Endothelial cell of umbilical vein (primary cell): ENCODE measurements around the gene FYN. TPM values are rescaled to one million over a fixed set of nuclear protein-coding genes. Genes with fewer than 3 reads are reported as not detected.

Experiments used
- BruUV-seq: library from RNA; stranded (reverse); fragments of 400-500 nt; replicated peaks from 2 replicates; lab custom pipeline; 2021; lab: Mats Ljungman, UMichigan
- CTCF ChIA-PET: fragments of 300-600, 350-600 bp; sonication (Branson Sonifier 250); formaldehyde crosslinking; loops from one replicate; lab custom pipeline; 2021; ENCODE audit warnings: antibody characterized with exemption, inconsistent platforms; lab: Charles Lee
- POLR2A ChIA-PET: fragments of 300-600, 350-600 bp; sonication (Branson Sonifier 250); formaldehyde crosslinking; loops from one replicate; lab custom pipeline; 2021; ENCODE audit warnings: antibody characterized with exemption, inconsistent platforms; lab: Charles Lee
- DNase-seq: peaks from one replicate; pipeline ENCODE4 v3.0.0-alpha.2; 2011; ENCODE audit warnings: low read depth, low spot score
- FAIRE-seq: peaks from 2 replicates; lab custom pipeline; 2011; peaks lifted over from hg19 to GRCh38; lab: Jason Lieb, UNC
- H2AFZ ChIP-seq: 2 replicates; pipeline ENCODE4 v1.6.0; 2012; ENCODE audit warnings: low read depth, low read length, control low read depth, inconsistent platforms
- H3K27ac ChIP-seq: 2 replicates; pipeline ENCODE4 v1.5.1; 2011; ENCODE audit warnings: low read depth, mild to moderate bottlenecking, control low read depth, low read length, moderate library complexity; ENCODE audit not compliant: insufficient read depth
- H3K27me3 ChIP-seq, 2 experiments: 2 replicates each; pipeline versions ENCODE4 v1.6.0 to v1.6.1; 2011; ENCODE audit warnings: low read length in 2 of 2, mixed read lengths in 1 of 2; ENCODE audit not compliant: control insufficient read depth in 2 of 2, insufficient read depth in 2 of 2
- H3K36me3 ChIP-seq, 2 experiments: 2 replicates in 1 of 2; 3 replicates in 1 of 2; pipeline ENCODE4 v1.5.1; 2011; ENCODE audit warnings: low read length in 2 of 2, mild to moderate bottlenecking in 1 of 2, moderate library complexity in 1 of 2; ENCODE audit not compliant: control insufficient read depth in 2 of 2, insufficient read depth in 2 of 2; ENCODE audit errors: extremely low read depth in 1 of 2
- H3K4me1 ChIP-seq: 3 replicates; pipeline ENCODE4 v1.5.1; 2011; ENCODE audit warnings: mild to moderate bottlenecking, low read length; ENCODE audit not compliant: control insufficient read depth, insufficient read depth; ENCODE audit errors: extremely low read depth
- H3K4me2 ChIP-seq: 2 replicates; pipeline ENCODE4 v1.6.1; 2011; ENCODE audit warnings: low read length, control low read depth, mixed read lengths; ENCODE audit not compliant: insufficient read depth
- H3K4me3 ChIP-seq, 3 experiments: fragments of 200-600 bp in 1 of 3; sonication (generic), shearing (Covaris generic) in 1 of 3; replicated peaks in 1 of 3; 2 replicates each; pipeline ENCODE4 v1.5.1; 2011 to 2016; ENCODE audit warnings: control low read depth in 3 of 3, low read length in 3 of 3, mild to moderate bottlenecking in 2 of 3, inconsistent platforms in 1 of 3, low read depth in 1 of 3, moderate library complexity in 1 of 3; ENCODE audit not compliant: insufficient read depth in 1 of 3
- H3K79me2 ChIP-seq: 2 replicates; pipeline ENCODE4 v1.6.0; 2012; ENCODE audit warnings: low read length, inconsistent platforms; ENCODE audit not compliant: control insufficient read depth, insufficient read depth
- H3K9ac ChIP-seq: replicated peaks from 2 replicates; pipeline ENCODE3; 2011; ENCODE audit warnings: low read length, control low read depth; ENCODE audit not compliant: insufficient read depth; ENCODE audit errors: extremely low read depth
- H3K9me1 ChIP-seq: replicated peaks from 3 replicates; pipeline ENCODE4 v1.6.0; 2011; ENCODE audit warnings: mild to moderate bottlenecking, low read length; ENCODE audit not compliant: control insufficient read depth, insufficient read depth; ENCODE audit errors: extremely low read depth
- H3K9me3 ChIP-seq: replicated peaks from 2 replicates; pipeline ENCODE4 v1.5.1; 2012; ENCODE audit warnings: low read length, inconsistent platforms; ENCODE audit not compliant: control insufficient read depth, insufficient read depth
- H4K20me1 ChIP-seq: replicated peaks from 2 replicates; pipeline ENCODE3; 2011; ENCODE audit warnings: mild to moderate bottlenecking, low read length; ENCODE audit not compliant: control insufficient read depth, insufficient read depth; ENCODE audit errors: extremely low read depth
- EZH2 ChIP-seq: IDR thresholded peaks from 2 replicates; pipeline ENCODE4 v1.6.1; 2012; ENCODE audit warnings: borderline replicate concordance, low read depth, mild to moderate bottlenecking, moderate library complexity, low read length, inconsistent platforms; ENCODE audit not compliant: severe bottlenecking
- FOS ChIP-seq: IDR thresholded peaks from 2 replicates; pipeline ENCODE4 v1.6.1; 2011; ENCODE audit warnings: mild to moderate bottlenecking, low read length, moderate library complexity, borderline replicate concordance; ENCODE audit not compliant: insufficient read depth
- GATA2 ChIP-seq: IDR thresholded peaks from 2 replicates; pipeline ENCODE4 v1.7.0; 2011; ENCODE audit warnings: low read depth, mild to moderate bottlenecking, moderate library complexity, mixed read lengths, low read length; ENCODE audit not compliant: insufficient read length, insufficient read depth
- JUN ChIP-seq: IDR thresholded peaks from 2 replicates; pipeline ENCODE4 v1.6.1; 2011; ENCODE audit warnings: borderline replicate concordance, low read depth; ENCODE audit not compliant: insufficient read length, insufficient read depth
- MYC ChIP-seq: IDR thresholded peaks from one replicate; pipeline ENCODE4 v1.6.1; 2011; ENCODE audit warnings: mild to moderate bottlenecking, low read depth, low read length
- POLR2A ChIP-seq: IDR thresholded peaks from 2 replicates; pipeline ENCODE4 v1.6.1; 2012; ENCODE audit warnings: low read depth, mild to moderate bottlenecking, control low read depth, low read length
- POLR2AphosphoS5 ChIP-seq: IDR thresholded peaks from 2 replicates; pipeline ENCODE4 v1.6.1; 2012; ENCODE audit warnings: low read depth, mild to moderate bottlenecking, control low read depth, low read length, moderate library complexity; ENCODE audit not compliant: insufficient read depth
- dilution Hi-C: fragments of 300-500 bp; cut with MboI; formaldehyde crosslinking; loops from one replicate; pipeline ENCODE4 v1.15.0; 2019; ENCODE audit warnings: low sequenced_read_pairs; ENCODE audit not compliant: extremely low pct_ligation_motif_present
- intact Hi-C: fragments of 100-400 bp; cut with micrococcal nuclease; formaldehyde crosslinking; loops from one replicate; pipeline ENCODE4 v1.10.0; 2022
- polyA plus RNA-seq, 4 experiments: library from polyadenylated mRNA; depleted of rRNA in 3 of 4; stranded (reverse) in 3 of 4; unstranded in 1 of 4; fragments of >200 nt; gene quantifications; 2 replicates each; pipeline versions ENCODE4 v1.2.1 to v1.2.3, GENCODE V29; 2011 to 2012; ENCODE audit warnings: missing spikeins in 1 of 4
- total RNA-seq: library from RNA; stranded (reverse); gene quantifications from 2 replicates; pipeline ENCODE4 v1.2.3, GENCODE V29; 2021
- TF ChIP-seq, protein P1 (sequence below), 2 donors: IDR thresholded peaks; 1 replicate in 1 of 2; 2 replicates in 1 of 2; pipeline ENCODE4 v1.5.1; 2011; ENCODE audit warnings: low read length in 2 of 2, mild to moderate bottlenecking in 2 of 2, moderate library complexity in 2 of 2, control low read depth in 1 of 2, inconsistent platforms in 1 of 2, low read depth in 1 of 2; ENCODE audit not compliant: insufficient read depth in 1 of 2; ENCODE audit errors: extremely low read depth in 1 of 2
- TF ChIP-seq, protein P2 (sequence below): IDR thresholded peaks from 2 replicates; pipeline ENCODE4 v1.6.1; 2011; ENCODE audit not compliant: insufficient read depth, insufficient read length

Gene FYN
- total and polyA plus RNA-seq, 2 donors (not counting 3 experiments of a cell fraction or from before 2014, with no cell fraction given), result 69.0 to 143 TPM

GRCh38 chr6:111870742-111871064, 2.5 kb downstream of the FYN start:
- BruUV-seq, result no TSS peak
- peak; percentile 12 for FAIRE-seq
- Histone ChIP-seq H3K4me3 (peak overlapping the region in 1 of 3 experiments; percentile 66), H3K79me2 (peaks cover 67% of the 10 kb centered on the region), H3K4me2 (peak overlapping the region; percentile 44), H3K4me1 (peaks cover 30% of the 10 kb centered on the region), H3K9ac (peak overlapping the region; percentile 37), H3K36me3 (no peaks in the 10 kb centered on the region), H3K9me3 (no peaks in the 10 kb centered on the region), H3K27ac (no peak overlapping the region), H3K9me1 (no peaks in the 10 kb centered on the region), H2AFZ (no peak overlapping the region), H3K27me3 (no peaks in the 10 kb centered on the region), H4K20me1 (peaks cover 9% of the 10 kb centered on the region)
- dilution Hi-C loops, result no loop called here
- DNase-seq, result peak; percentile 45
- intact Hi-C loops, result loop anchor here (2.0 to 5.0 kb wide), 3 partner anchors 46 to 388 kb away; partner anchors contain the start of gene REV3L
- ChIA-PET POLR2A (no interaction called here), CTCF (no interaction called here)
- no peak for TF ChIP-seq POLR2AphosphoS5
- TF ChIP-seq POLR2A, result no peak
- no peak for TF ChIP-seq FOS
- TF ChIP-seq JUN, result no peak
- no peak for TF ChIP-seq GATA2
- TF ChIP-seq EZH2, result no peak
- TF ChIP-seq, protein P1, sequence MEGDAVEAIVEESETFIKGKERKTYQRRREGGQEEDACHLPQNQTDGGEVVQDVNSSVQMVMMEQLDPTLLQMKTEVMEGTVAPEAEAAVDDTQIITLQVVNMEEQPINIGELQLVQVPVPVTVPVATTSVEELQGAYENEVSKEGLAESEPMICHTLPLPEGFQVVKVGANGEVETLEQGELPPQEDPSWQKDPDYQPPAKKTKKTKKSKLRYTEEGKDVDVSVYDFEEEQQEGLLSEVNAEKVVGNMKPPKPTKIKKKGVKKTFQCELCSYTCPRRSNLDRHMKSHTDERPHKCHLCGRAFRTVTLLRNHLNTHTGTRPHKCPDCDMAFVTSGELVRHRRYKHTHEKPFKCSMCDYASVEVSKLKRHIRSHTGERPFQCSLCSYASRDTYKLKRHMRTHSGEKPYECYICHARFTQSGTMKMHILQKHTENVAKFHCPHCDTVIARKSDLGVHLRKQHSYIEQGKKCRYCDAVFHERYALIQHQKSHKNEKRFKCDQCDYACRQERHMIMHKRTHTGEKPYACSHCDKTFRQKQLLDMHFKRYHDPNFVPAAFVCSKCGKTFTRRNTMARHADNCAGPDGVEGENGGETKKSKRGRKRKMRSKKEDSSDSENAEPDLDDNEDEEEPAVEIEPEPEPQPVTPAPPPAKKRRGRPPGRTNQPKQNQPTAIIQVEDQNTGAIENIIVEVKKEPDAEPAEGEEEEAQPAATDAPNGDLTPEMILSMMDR (IDR thresholded peaks at IDR 0.05; ENCODE audit: extremely low read depth in 1 of 2, insufficient read depth in 1 of 2, low read depth in 1 of 2, low read length in 2 of 2), result no peak
- no peak for TF ChIP-seq MYC
- TF ChIP-seq, protein P2, sequence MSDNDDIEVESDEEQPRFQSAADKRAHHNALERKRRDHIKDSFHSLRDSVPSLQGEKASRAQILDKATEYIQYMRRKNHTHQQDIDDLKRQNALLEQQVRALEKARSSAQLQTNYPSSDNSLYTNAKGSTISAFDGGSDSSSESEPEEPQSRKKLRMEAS, result no peak
